Activated naive CD4-positive, alpha-beta T cell treated with anti-CD3 and anti-CD28 coated beads, Interleukin-2, amount 10 ng/mL, durations not matched to agents 7 days and 5 days (primary cell): ENCODE results near the gene IL12RB2.

Experiments
- CTCF ChIA-PET: fragments of 350-600 bp; sonication (Branson Sonifier 250); formaldehyde crosslinking; loops from one replicate; lab custom pipeline; 2021; ENCODE audit warnings: antibody characterized with exemption; lab: Charles Lee
- DNase-seq: peaks from one replicate; pipeline ENCODE4 v3.0.0-alpha.2; 2020
- H3K27ac Mint-ChIP-seq: one replicate; pipeline ENCODE4 v1.8.0; 2021; ENCODE audit warnings: mild to moderate bottlenecking, moderate library complexity, mixed read lengths
- H3K27me3 Mint-ChIP-seq: one replicate; pipeline ENCODE4 v1.8.0; 2021; ENCODE audit warnings: mild to moderate bottlenecking, mixed read lengths
- H3K36me3 Mint-ChIP-seq: one replicate; pipeline ENCODE4 v1.8.0; 2021; ENCODE audit warnings: mixed read lengths
- H3K4me1 Mint-ChIP-seq: one replicate; pipeline ENCODE4 v1.8.0; 2021; ENCODE audit warnings: mixed read lengths
- H3K4me3 Mint-ChIP-seq: one replicate; pipeline ENCODE4 v1.8.0; 2021; ENCODE audit warnings: mild to moderate bottlenecking, moderate library complexity, mixed read lengths
- H3K9me3 Mint-ChIP-seq: one replicate; pipeline ENCODE4 v1.8.0; 2021; ENCODE audit warnings: mixed read lengths

The IL12RB2 gene

DNA sequence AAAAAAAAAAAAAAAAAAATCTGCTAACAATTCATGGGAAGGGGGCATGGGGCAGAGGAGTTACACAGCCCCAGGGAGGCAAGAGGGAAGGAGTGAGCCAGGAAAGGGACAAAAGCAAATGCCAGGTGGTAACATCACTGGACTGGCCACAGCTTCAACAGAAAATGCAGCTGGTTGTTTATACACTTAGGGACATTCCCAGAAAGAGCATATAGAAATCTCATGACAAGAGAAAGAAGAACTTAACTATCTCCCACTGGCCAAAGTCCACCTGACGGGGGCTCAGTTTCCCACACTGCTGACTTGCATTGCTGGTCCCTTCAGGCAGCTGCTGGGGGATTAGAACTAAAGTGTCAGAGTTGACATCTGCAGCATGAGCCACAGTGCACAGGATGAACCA, 14.8 kb downstream of the IL12RB2 start:
- peaks cover 56% of the 10 kb centered on the region for H3K36me3 Mint-ChIP-seq
- CTCF ChIA-PET = no interaction called here
- H3K27me3 Mint-ChIP-seq = no peaks in the 10 kb centered on the region
- peaks cover 17% of the 10 kb centered on the region for H3K4me1 Mint-ChIP-seq
- H3K27ac Mint-ChIP-seq = no peak overlapping the region
- H3K4me3 Mint-ChIP-seq = no peak overlapping the region
- no peak for DNase-seq
- no peaks in the 10 kb centered on the region for H3K9me3 Mint-ChIP-seq

DNA sequence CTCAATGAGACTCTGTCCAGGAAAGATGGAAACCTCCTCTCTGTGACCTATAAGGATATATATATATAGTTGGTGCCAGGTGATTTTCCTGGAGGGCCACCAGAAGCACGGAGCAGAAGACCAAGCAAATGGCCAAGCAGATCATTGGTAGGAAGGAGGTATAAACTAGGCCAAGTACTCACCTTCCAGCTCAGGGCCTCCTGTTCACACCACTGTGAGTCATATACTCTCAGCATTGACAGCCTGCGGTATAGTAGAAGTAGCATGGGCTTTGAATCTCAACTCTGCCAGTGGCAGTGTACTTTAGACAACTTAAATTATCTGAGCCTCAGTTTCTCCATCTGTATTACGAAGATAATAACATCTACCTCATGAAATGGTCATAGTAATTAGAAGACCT, 15.4 kb downstream of the IL12RB2 start:
- peaks cover 62% of the 10 kb centered on the region for H3K36me3 Mint-ChIP-seq
- no peak overlapping the region for H3K27ac Mint-ChIP-seq
- no peaks in the 10 kb centered on the region for H3K9me3 Mint-ChIP-seq
- H3K4me1 Mint-ChIP-seq = peaks cover 17% of the 10 kb centered on the region
- no peak for DNase-seq
- CTCF ChIA-PET = no interaction called here
- H3K4me3 Mint-ChIP-seq = no peak overlapping the region
- no peaks in the 10 kb centered on the region for H3K27me3 Mint-ChIP-seq

DNA sequence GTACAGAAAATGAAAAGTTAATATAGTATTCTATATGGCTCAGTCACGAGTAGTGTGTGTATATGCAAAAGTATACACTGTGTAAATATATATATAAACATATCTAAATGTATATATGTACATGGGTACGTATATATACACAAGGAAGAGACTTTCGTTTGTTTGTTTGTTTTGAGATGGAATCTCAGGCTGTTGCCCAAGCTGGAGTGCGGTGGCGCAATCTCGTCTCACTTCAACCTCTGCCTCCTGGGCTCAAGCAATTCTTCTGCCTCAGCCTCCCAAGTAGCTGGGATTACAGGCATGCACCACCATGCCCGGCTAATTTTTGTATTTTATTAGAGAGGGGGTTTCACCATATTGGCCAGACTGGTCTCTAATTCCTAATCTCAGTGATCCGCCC, 16.4 kb downstream of the IL12RB2 start:
- no peaks in the 10 kb centered on the region for H3K27me3 Mint-ChIP-seq
- DNase-seq = no peak
- H3K36me3 Mint-ChIP-seq = peaks cover 72% of the 10 kb centered on the region
- peaks cover 20% of the 10 kb centered on the region for H3K4me1 Mint-ChIP-seq
- H3K27ac Mint-ChIP-seq = no peak overlapping the region
- H3K4me3 Mint-ChIP-seq = no peak overlapping the region
- no peaks in the 10 kb centered on the region for H3K9me3 Mint-ChIP-seq
- CTCF ChIA-PET = no interaction called here

GRCh38 chr1:67327864-67328466, 20.3 kb downstream of the IL12RB2 start:
- CTCF ChIA-PET = no interaction called here
- no peak overlapping the region for H3K4me3 Mint-ChIP-seq
- no peak for DNase-seq
- no peaks in the 10 kb centered on the region for H3K9me3 Mint-ChIP-seq
- peaks cover 29% of the 10 kb centered on the region for H3K4me1 Mint-ChIP-seq
- H3K27ac Mint-ChIP-seq = no peak overlapping the region
- peaks cover 66% of the 10 kb centered on the region for H3K36me3 Mint-ChIP-seq
- no peaks in the 10 kb centered on the region for H3K27me3 Mint-ChIP-seq

- Mint-ChIP-seq H3K4me1 (peaks cover 75% of the 10 kb centered on the region), H3K27ac (peak overlapping the region; percentile 89), H3K27me3 (no peaks in the 10 kb centered on the region), H3K36me3 (peaks cover 66% of the 10 kb centered on the region), H3K4me3 (peak overlapping the region; percentile 21), H3K9me3 (no peaks in the 10 kb centered on the region)
- peak; percentile 43 for DNase-seq
- CTCF ChIA-PET = interaction anchor here (0.6 to 3.5 kb wide), 12 partner anchors 13 to 337 kb away, joined by 3 to 19 read pairs (median 4); partner anchors contain the start of gene IL12RB2
Measured at GRCh38 chr1:67332653-67333529, 25.2 kb downstream of the IL12RB2 start.

DNA sequence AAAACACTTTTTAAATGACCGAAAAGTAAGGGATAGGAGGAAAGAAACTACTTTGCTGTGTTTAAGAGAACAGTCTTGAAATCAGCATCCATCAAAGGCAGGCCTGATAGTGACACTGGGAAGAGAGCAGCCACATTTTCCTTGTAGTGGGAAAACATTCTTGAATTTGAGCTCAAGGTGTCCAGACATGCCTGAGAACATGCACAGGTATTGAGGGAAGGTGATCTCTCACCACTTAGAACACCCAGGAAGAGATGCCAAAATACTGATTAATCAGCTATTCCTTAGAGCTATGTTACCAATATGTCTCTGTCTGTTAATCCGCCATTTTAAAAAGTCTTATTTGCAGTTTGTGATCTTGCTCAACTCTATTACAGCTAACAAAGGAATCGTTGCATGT, 25.9 kb downstream of the IL12RB2 start:
- Mint-ChIP-seq H3K36me3 (peaks cover 60% of the 10 kb centered on the region), H3K27me3 (no peaks in the 10 kb centered on the region), H3K4me1 (peaks cover 80% of the 10 kb centered on the region), H3K4me3 (no peak overlapping the region), H3K27ac (peak overlapping the region; percentile 89), H3K9me3 (no peaks in the 10 kb centered on the region)
- DNase-seq = no peak
- CTCF ChIA-PET = interaction anchor here (0.8 to 3.5 kb wide), 9 partner anchors 12 to 337 kb away, joined by 3 to 19 read pairs (median 5); no protein-coding TSS in a partner anchor

DNA sequence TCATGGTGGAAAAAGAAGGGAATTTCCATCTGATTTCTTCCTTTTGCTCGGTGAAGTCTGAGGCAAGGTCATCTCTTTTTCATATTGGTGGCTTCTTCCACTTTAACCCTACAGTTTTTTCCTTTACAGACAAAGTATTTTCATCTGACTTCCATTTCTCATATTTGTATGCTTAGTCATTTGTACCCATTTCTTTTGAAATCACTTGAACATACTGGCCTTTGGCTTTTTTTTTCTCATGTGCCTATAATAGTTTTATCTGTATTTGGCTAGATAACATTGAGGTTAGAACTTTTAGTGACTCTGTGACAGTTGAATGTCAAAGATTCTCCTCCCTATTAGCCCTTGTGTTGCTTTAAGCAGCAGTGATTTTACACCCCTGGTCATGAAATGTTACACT, 27.7 kb downstream of the IL12RB2 start:
- Mint-ChIP-seq H3K27me3 (no peaks in the 10 kb centered on the region), H3K4me1 (peaks cover 90% of the 10 kb centered on the region), H3K36me3 (peaks cover 59% of the 10 kb centered on the region), H3K4me3 (no peak overlapping the region), H3K27ac (peak overlapping the region; percentile 98), H3K9me3 (no peaks in the 10 kb centered on the region)
- CTCF ChIA-PET = interaction anchor here (1.4 to 2.7 kb wide), 6 partner anchors 12 to 339 kb away, joined by 3 to 11 read pairs (median 6); no protein-coding TSS in a partner anchor
- DNase-seq = no peak

DNA sequence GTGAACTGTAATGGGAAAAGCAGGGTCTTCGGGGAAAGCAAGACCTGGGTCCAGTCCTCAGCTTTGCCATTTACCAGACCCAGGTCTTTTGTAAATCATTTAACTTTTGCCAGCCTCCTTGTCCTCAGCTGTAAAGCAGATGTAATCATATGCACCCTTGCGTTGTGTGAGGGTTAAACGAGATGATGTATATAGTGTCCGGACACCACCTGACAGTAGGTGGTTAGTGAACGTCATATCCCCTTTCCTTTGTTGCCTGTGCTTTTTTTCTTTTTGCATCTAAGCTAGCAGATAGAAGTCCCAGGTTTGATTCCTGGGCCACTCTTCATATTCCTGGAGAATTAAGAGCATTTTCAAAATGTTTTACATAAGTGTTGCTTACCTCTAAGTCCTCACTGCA, 28.5 kb downstream of the IL12RB2 start:
- Mint-ChIP-seq H3K4me1 (peaks cover 91% of the 10 kb centered on the region), H3K27ac (peak overlapping the region; percentile 98), H3K9me3 (no peaks in the 10 kb centered on the region), H3K4me3 (peak overlapping the region; percentile 61), H3K36me3 (peaks cover 62% of the 10 kb centered on the region), H3K27me3 (no peaks in the 10 kb centered on the region)
- DNase-seq = peak; percentile 35
- CTCF ChIA-PET = interaction anchor here (0.8 to 2.7 kb wide), 10 partner anchors 11 to 141 kb away, joined by 3 to 11 read pairs (median 4); partner anchors contain the start of gene IL12RB2

GRCh38 chr1:67336783-67337182, 29.1 kb downstream of the IL12RB2 start:
- Mint-ChIP-seq H3K36me3 (peaks cover 59% of the 10 kb centered on the region), H3K27ac (peak overlapping the region; percentile 98), H3K4me1 (peaks cover 92% of the 10 kb centered on the region), H3K4me3 (peak overlapping the region; percentile 61), H3K27me3 (no peaks in the 10 kb centered on the region), H3K9me3 (no peaks in the 10 kb centered on the region)
- DNase-seq = peak; percentile 71
- CTCF ChIA-PET = interaction anchor here (0.7 to 2.7 kb wide), 14 partner anchors 10 to 141 kb away, joined by 3 to 11 read pairs (median 4); partner anchors contain the start of gene IL12RB2

DNA sequence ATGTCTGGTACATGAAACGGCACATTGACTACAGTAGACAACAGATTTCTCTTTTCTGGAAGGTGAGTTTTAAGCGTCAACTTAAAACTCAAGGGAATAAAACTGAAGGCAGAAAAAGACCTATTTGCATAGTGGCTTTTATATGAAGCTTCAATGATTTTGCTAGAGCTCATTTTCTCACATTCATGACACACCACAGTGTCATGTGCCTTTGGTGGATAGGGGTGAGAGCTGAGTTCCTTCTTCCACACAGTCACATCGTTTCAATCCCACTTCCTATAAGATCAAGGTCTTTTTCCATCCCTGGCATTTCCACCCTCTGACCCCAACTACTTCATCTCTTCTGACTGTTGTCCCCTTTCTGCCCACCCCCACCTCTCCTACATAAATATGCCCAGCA, 31.0 kb downstream of the IL12RB2 start:
- Mint-ChIP-seq H3K27me3 (no peaks in the 10 kb centered on the region), H3K4me1 (peaks cover 90% of the 10 kb centered on the region), H3K9me3 (no peaks in the 10 kb centered on the region), H3K4me3 (no peak overlapping the region), H3K27ac (peak overlapping the region; percentile 70), H3K36me3 (peaks cover 59% of the 10 kb centered on the region)
- DNase-seq = no peak
- CTCF ChIA-PET = interaction anchor here (1.1 to 2.1 kb wide), 4 partner anchors 24 to 165 kb away, joined by 3 to 8 read pairs (median 6); no protein-coding TSS in a partner anchor

DNA sequence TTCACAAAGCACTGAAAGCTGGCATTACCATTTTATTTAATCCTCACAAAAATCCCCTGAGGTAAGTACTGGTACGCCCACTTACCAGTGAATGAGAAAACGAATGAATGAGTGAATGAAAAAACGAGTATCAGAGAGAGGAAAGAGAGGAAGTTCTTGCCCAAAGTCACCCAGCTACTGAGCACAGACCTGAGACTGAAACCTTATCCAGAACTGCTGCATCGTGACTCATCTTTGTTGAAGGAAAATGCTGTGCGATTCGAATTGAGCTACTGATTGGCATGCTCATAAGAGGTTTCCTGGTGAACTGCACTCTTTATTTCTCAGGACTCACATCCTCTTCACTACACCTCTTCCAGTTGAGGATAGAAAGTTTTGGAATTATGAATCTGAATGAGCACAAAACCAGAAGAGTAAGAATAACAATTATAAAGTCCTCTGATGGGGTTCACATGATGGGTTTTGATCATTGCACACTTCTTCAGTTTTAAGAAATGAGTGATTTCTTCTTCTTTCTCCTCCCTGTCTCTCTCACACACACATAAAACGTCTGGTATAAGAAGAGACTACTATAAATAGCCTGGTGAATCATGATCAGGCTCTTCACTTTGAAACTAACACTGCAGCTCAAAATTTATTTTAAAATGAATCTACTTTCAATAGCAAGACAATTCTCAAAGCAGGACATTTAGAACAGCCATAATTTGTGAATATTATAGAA, 32.1 kb downstream of the IL12RB2 start:
- CTCF ChIA-PET = interaction anchor here (0.7 to 2.1 kb wide), 7 partner anchors 8 to 125 kb away, joined by 3 to 8 read pairs (median 4); no protein-coding TSS in a partner anchor
- H3K4me3 Mint-ChIP-seq = no peak overlapping the region
- peaks cover 84% of the 10 kb centered on the region for H3K4me1 Mint-ChIP-seq
- H3K9me3 Mint-ChIP-seq = no peaks in the 10 kb centered on the region
- H3K27ac Mint-ChIP-seq = peak overlapping the region; percentile 85
- peaks cover 54% of the 10 kb centered on the region for H3K36me3 Mint-ChIP-seq
- no peaks in the 10 kb centered on the region for H3K27me3 Mint-ChIP-seq
- DNase-seq = peak; percentile 43

GRCh38 chr1:67342076-67342890, 34.6 kb downstream of the IL12RB2 start:
- Mint-ChIP-seq H3K4me1 (peaks cover 59% of the 10 kb centered on the region), H3K36me3 (peaks cover 33% of the 10 kb centered on the region)

GRCh38 chr1:67345556-67345955, 37.9 kb downstream of the IL12RB2 start:
- H3K36me3 Mint-ChIP-seq = peaks cover 20% of the 10 kb centered on the region
- no peaks in the 10 kb centered on the region for H3K9me3 Mint-ChIP-seq
- H3K4me3 Mint-ChIP-seq = no peak overlapping the region
- DNase-seq = no peak
- peaks cover 34% of the 10 kb centered on the region for H3K4me1 Mint-ChIP-seq
- CTCF ChIA-PET = interaction anchor here (1.0 to 3.3 kb wide), 4 partner anchors 12 to 155 kb away, joined by 3 to 15 read pairs (median 5); no protein-coding TSS in a partner anchor
- no peak overlapping the region for H3K27ac Mint-ChIP-seq
- H3K27me3 Mint-ChIP-seq = no peaks in the 10 kb centered on the region

More at GRCh38 chr1:67342076-67342890, 34.6 kb downstream of the IL12RB2 start:
- peak overlapping the region; percentile 85 for H3K27ac Mint-ChIP-seq
- no peaks in the 10 kb centered on the region for H3K27me3 Mint-ChIP-seq
- H3K4me3 Mint-ChIP-seq = peak overlapping the region; percentile 2
- H3K9me3 Mint-ChIP-seq = no peaks in the 10 kb centered on the region
- CTCF ChIA-PET = no interaction called here
- DNase-seq = peak; percentile 57
